GM10266 (cell line): ENCODE measurements around the gene HES4.
A peak's percentile ranks its signal among the peaks of the same experiment; 100 is the strongest.
"Not testable (repeated sequence)": the region's sequence is repeated elsewhere in the genome, so short reads cannot be mapped to it uniquely, and the experiment has no call there.

ENCODE experiments used
- DNase-seq: peaks from one replicate; pipeline ENCODE4 v3.0.0; 2012; ENCODE audit errors: extremely low spot score
- TF ChIP-seq, protein P1 (sequence below): IDR thresholded peaks from 2 replicates; pipeline ENCODE4 v1.5.1; 2012; ENCODE audit warnings: mild to moderate bottlenecking, low read depth; ENCODE audit not compliant: control insufficient read depth, insufficient read depth; ENCODE audit errors: missing control alignments

HES4 gene

GRCh38 chr1:992362-992761, 7.5 kb downstream of the HES4 start:
- DNase-seq = no peak
- TF ChIP-seq, protein P1, sequence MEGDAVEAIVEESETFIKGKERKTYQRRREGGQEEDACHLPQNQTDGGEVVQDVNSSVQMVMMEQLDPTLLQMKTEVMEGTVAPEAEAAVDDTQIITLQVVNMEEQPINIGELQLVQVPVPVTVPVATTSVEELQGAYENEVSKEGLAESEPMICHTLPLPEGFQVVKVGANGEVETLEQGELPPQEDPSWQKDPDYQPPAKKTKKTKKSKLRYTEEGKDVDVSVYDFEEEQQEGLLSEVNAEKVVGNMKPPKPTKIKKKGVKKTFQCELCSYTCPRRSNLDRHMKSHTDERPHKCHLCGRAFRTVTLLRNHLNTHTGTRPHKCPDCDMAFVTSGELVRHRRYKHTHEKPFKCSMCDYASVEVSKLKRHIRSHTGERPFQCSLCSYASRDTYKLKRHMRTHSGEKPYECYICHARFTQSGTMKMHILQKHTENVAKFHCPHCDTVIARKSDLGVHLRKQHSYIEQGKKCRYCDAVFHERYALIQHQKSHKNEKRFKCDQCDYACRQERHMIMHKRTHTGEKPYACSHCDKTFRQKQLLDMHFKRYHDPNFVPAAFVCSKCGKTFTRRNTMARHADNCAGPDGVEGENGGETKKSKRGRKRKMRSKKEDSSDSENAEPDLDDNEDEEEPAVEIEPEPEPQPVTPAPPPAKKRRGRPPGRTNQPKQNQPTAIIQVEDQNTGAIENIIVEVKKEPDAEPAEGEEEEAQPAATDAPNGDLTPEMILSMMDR = no peak

DNA sequence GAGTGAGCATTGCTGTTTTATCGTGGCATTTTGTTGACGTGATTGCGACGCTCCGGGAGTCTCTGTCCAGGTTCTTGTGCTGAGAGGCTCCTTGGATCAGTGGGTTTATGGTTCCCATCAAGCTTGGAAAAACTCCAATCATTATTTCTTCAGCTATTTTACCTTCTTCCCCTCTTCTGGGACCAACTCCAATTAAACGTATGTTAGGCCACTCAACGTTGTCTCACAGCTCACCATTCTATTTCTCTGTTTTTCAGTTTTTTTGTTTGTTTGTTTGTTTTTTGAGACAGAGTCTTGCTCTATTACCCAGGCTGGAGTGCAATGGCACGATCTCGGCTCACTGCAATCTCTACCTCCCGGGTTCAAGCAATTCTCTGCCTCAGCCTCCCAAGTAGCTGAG, 8.0 kb downstream of the HES4 start:
- no peak for DNase-seq
- TF ChIP-seq, protein P1 = no peak

DNA sequence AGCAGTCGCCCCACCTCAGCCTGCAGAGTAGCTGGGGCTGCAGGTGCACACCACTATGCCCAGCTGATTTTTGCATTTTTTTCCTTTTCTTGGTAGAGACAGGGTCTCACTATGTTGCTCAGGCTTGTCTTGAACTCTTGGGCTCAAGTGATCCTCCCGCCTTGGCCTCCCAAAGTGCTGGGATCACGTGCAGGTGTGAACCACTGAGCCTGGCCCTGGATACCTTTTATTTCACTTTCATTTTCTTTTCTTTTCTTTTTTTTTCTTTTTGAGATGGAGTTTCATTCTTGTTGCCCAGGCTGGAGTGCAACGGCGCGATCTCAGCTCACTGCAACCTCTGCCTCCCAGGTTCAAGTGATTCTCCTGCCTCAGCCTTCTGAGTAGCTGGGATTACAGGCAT, 8.6 kb downstream of the HES4 start:
- DNase-seq = not testable (repeated sequence)

- not testable (repeated sequence) for DNase-seq
Observed at GRCh38 chr1:988061-988460, 11.8 kb downstream of the HES4 start.

DNA sequence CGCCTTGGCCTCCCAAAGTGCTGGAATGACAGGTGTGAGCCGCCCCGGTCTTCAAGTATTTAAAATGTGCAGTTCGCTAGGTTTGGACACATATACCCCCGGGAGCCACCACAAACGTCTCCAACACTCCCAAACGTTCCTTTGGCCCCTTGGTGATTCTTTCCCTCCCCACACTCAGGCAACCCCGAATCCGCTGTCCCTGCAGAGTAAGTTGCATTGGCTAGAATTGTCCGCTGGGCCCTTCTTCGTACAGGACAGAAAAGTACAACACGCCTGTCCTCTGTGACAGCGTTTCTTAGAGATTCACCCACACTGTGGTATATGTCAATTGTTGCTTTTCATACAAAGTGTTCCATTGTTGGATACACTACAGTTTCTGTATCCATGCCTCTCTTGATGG, 14.8 kb downstream of the HES4 start:
- no peak for DNase-seq
- TF ChIP-seq, protein P1 = no peak

DNA sequence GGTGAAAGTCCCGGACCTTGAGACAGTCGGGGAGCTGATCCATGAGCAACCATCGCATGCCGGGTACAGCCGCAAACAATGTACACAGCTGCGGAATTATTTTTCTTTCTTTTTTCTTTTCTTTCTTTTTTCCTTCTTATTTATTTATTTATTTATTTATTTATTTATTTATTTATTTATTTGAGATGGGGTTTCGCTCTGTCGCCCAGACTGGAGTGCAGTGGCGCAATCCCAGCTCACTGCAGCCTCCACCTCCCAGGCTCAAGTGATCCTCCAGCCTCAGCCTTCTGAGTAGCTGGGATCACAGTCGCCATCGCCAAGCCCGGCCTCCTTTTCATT, 15.5 kb downstream of the HES4 start:
- TF ChIP-seq, protein P1 = no peak
- no peak for DNase-seq

DNA sequence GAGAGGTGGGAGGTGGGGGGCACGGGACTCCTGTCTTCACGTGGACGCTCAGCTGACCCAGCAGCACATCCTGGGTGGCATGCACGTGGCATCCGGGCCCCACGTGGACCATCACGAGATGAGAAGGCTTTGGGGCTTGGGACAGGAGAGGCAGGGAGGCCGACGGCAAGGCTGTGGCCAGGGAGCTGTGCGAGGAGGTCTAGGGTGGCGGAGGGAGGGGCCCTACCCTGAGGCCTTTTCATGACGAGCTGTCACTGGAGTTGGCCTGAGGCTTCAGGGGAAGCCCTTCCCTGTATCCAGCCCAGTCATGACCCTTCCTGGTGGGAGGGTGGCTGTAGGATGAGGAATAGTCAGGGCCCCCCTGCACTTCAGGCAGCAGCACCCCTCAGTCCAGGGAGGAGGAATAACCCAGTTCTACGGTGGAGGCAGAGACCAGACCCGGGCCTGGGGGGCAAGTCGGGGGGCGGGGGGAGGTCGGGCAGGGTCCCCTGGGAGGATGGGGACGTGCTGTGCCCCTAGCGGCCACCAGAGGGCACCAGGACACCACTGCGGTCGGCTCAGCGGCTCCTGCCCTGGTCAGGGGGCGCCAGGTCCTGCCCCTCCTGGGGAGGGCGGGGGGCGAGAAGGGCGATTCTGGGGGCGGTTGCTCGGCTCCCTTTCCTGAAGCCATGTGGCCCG, 16.0 kb downstream of the HES4 start:
- TF ChIP-seq, protein P1 = peak; percentile 88
- peak; percentile 85 for DNase-seq

DNA sequence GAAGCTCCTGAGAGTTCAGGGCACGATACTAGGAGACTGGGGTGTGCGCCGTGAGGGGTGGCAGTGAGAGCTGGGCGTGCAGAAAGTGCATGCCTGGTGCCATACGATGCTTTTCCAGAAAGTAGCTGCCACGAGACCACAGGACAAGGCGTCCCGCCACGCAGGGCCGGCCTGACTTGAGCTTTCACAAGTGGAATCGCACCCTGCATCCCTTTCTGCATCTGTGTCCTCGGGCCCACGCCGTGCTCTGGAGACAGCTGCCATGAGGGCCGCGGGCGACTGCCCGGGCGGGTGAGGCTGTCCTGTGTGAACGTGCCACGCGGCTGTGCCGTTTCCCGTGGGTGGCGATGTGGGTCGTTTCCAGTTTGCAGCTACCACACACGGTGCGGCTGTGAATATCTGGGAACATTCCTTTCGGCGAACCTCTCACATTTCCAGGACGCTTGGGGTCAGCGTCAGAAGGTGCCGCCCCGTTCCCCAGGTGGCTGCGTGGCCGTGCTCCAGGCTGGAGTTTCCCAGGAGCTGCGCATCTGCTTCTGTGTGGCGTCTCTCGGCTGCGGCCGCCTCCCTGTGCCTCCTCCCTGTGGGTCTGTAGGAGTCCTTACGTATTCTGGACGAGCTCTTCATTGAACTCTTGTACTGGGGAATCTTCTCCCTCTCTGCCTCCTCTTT, 17.0 kb downstream of the HES4 start:
- no peak for DNase-seq
- TF ChIP-seq, protein P1 = no peak
